ENCODE measurements around the gene CD6. TPM values are rescaled to one million over a fixed set of nuclear protein-coding genes. Genes with fewer than 3 reads are reported as not detected.
"Not testable (repeated sequence)": the region's sequence is repeated elsewhere in the genome, so short reads cannot be mapped to it uniquely, and the experiment has no call there.

CD6 gene
- total RNA-seq, 1 experiment from 2014 or later, result not detected

DNA sequence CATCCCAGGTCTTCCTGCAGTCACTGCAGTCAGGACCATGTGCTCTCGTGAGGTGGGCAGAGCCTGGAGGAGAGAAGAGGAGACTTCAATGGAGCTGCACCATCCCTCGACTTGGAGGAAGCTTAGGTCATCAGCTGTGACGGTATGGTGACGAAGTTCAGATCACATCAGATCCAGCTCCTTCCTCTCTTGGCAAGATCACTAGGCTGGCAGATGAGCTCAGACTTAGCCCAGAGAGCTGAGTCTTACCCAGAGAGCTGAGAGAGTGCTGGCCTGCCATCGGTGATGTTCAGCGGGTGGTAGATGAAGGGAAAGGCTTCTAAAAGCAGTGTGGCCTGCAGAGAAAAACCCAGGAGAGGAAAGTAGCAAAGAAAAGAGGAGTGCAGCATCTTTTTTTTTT, 17.7 kb upstream of the CD6 start:
- DNase-seq, result no peak
- Histone ChIP-seq H3K27ac (no peak overlapping the region), H3K36me3 (no peaks in the 10 kb centered on the region), H3K4me1 (no peaks in the 10 kb centered on the region), H3K9me3 (replicated peaks) (no peaks in the 10 kb centered on the region), H3K27me3 (0 out of 2 replicates have a peak, but pooled peaks cover 3% of the 10 kb centered on the region), H3K4me3 (no peak overlapping the region)

DNA sequence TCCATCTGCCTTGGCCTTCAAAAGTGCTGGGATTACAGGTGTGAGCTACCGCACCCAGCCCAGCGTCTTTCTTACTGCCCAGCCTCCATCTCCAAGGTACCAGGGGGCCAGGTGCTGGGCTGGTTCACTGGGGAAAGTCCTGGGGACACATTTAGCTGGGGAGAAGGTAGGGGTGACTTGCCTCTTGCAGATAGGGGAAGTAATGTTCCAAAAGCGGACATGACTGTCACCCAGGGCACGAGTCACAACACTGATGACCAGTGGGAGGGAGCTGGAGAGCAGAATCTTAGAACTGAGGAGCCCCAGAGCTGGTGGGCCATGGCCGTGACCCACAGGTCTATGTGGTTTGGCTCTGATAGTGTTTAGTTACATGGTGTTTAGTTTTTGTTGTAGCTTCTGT, 17.1 kb upstream of the CD6 start:
- H3K4me3 ChIP-seq, result no peak overlapping the region
- no peak overlapping the region for H3K27ac ChIP-seq
- no peak for DNase-seq
- no peaks in the 10 kb centered on the region for H3K9me3 ChIP-seq (replicated peaks)
- H3K36me3 ChIP-seq, result no peaks in the 10 kb centered on the region
- H3K27me3 ChIP-seq, result 0 out of 2 replicates have a peak, but pooled peaks cover 3% of the 10 kb centered on the region
- H3K4me1 ChIP-seq, result no peaks in the 10 kb centered on the region

DNA sequence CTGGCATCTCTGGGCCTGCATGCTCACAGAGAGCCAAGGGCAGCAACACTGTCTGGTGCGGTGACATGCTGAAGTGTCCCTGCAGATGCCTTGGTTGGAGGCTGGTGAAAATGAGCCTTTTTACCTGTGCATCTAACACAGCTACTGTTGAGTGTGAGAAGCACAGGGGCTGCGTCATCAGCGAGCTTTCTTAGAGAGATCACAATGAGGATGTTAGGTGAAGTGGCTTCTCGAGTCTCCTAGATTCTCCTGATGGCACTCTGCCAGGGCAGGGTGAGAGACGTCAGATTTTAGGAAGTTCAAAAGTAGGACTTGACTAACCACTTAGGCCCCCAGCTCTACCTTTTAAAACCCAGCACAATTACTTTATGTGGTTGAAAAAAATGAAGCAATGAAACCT, 15.9 kb upstream of the CD6 start:
- H3K27ac ChIP-seq, result no peak overlapping the region
- 0 out of 2 replicates have a peak, but pooled peaks cover 3% of the 10 kb centered on the region for H3K27me3 ChIP-seq
- no peak for DNase-seq
- H3K4me3 ChIP-seq, result no peak overlapping the region
- H3K9me3 ChIP-seq (replicated peaks), result no peaks in the 10 kb centered on the region
- H3K36me3 ChIP-seq, result no peaks in the 10 kb centered on the region
- no peaks in the 10 kb centered on the region for H3K4me1 ChIP-seq

DNA sequence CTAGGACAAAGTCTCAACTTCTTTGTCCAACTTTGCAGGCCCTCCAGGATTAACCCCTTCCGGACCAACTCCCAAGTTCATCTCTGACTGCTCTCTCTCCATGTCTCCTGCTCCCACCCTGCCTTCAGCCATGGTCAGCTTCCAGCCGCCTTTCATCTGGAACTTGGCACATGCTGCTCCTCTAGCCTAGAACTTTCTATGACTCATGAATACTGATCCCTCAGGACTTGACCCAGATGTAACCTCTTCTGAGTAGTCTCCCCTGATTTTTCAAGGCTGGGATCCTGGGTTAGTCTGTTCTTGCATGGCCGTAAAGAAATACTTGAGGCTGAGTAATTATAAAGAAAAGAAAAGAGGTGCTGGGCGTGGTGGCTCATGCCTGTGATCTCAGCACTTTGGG, 14.3 kb upstream of the CD6 start:
- no peak for DNase-seq
- Histone ChIP-seq H3K4me3 (no peak overlapping the region), H3K4me1 (no peaks in the 10 kb centered on the region), H3K27ac (no peak overlapping the region), H3K9me3 (replicated peaks) (no peaks in the 10 kb centered on the region), H3K36me3 (no peaks in the 10 kb centered on the region), H3K27me3 (0 out of 2 replicates have a peak, but pooled peaks cover 3% of the 10 kb centered on the region)

DNA sequence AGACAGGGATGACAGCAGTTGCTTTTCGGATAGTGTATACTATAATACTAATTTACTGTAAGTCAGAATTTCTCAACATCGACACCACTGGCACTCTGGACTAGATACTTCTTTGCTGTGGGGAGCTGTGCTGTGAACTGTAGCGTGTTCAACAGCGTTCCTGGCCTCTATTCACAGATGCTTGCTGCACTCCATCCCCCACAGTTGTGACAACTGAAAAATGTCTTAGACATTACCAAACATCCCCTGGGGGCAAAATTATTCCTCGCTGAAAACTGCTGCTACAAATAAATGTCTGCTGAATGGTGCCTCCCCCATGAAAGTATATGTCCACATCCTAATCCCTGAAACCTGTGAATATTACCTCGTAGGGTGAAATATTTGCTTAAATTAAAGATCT, 12.0 kb upstream of the CD6 start:
- no peaks in the 10 kb centered on the region for H3K4me1 ChIP-seq
- 0 out of 2 replicates have a peak, but pooled peaks cover 3% of the 10 kb centered on the region for H3K27me3 ChIP-seq
- DNase-seq, result no peak
- H3K27ac ChIP-seq, result no peak overlapping the region
- no peaks in the 10 kb centered on the region for H3K36me3 ChIP-seq
- no peak overlapping the region for H3K4me3 ChIP-seq
- H3K9me3 ChIP-seq (replicated peaks), result no peaks in the 10 kb centered on the region

DNA sequence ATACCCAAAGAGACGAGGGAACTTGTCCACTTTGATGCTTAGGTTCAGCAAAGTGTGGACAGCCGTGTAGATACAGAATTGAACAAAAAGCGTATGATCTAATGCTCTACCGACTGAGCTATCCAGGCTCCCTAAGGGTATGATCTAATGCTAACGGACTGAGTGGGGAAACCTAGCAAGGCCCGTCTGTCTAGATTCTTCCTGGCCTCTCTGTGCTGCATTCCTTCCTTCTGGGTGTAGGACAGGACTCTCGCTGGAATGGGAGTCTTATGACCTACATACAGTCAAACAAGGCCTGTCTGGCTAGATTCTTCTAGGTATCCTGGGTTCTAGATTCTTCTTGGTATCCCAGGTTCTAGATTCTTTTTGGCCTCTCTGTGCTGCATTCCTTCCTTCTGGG, 11.1 kb upstream of the CD6 start:
- DNase-seq, result no peak
- H3K4me3 ChIP-seq, result no peak overlapping the region
- 0 out of 2 replicates have a peak, but pooled peaks cover 3% of the 10 kb centered on the region for H3K27me3 ChIP-seq
- H3K9me3 ChIP-seq (replicated peaks), result no peaks in the 10 kb centered on the region
- H3K4me1 ChIP-seq, result no peaks in the 10 kb centered on the region
- H3K27ac ChIP-seq, result no peak overlapping the region
- no peaks in the 10 kb centered on the region for H3K36me3 ChIP-seq

DNA sequence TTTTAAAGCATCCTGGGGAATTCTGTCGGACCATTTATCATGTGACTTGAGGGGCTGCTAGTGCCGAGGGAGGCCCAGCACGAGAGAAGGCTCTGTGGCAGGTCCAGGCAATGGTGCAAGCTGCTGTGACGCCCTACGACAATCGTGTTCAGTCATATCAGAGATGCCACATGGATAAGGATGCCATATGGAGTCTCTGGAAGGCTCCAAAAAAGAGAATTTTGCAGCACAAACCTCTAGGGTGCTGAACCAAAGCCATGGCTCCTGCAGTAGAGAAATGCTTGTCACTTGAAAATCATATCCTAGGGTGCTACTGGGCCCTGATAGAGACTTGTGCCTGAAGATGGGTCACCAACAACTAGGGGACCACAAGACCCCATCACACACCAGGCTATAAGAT, 6.7 kb upstream of the CD6 start:
- H3K9me3 ChIP-seq (replicated peaks), result no peaks in the 10 kb centered on the region

DNA sequence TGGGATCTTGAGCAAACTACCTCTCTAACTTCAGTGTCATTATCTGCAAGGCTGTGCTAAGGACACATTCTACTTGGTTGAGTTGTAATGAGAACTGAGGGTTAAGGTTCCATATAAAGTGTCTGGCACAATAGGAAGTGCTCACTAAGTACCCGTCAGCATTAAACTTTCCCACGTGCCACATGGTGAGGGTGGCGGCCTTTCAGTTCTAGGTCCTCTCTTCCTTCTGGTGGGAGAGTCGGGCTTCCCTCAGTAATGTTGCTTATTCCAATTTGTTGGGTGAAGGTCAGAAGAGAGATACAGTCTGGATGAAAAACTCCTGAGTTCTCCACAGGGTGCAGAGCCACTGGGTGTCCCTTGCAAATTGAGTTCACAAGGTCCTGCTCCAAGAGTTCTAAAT, 4.6 kb upstream of the CD6 start:
- H3K27me3 ChIP-seq, result no peaks in the 10 kb centered on the region
- no peak overlapping the region for H3K4me3 ChIP-seq
- H3K27ac ChIP-seq, result no peak overlapping the region
- no peak for DNase-seq
- no peaks in the 10 kb centered on the region for H3K4me1 ChIP-seq
- no peaks in the 10 kb centered on the region for H3K36me3 ChIP-seq
- no peaks in the 10 kb centered on the region for H3K9me3 ChIP-seq (replicated peaks)

More for the DNA sequence above, 6.7 kb upstream of the CD6 start:
- no peak for DNase-seq
- Histone ChIP-seq H3K4me1 (no peaks in the 10 kb centered on the region), H3K36me3 (no peaks in the 10 kb centered on the region), H3K4me3 (no peak overlapping the region), H3K27me3 (no peaks in the 10 kb centered on the region), H3K27ac (no peak overlapping the region)

DNA sequence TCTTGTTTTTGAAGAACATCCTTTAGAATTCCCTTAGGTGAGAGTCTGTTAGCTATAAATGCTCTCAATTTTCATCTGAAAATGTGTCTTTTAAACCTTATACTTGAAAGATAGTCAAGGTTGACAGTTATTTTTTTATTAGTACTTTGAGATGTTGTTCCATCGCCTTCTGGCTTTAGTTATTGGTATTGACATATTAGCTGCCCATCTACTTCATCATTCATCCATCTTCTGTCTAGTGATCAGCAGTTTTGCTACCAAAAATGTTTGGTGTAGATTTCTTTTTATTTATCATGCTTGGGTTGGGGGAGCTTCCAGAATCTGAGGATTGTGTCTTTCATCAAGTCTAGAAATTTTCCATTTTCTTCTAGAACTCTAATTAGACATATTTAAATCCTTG, 3.3 kb upstream of the CD6 start:
- Histone ChIP-seq H3K9me3 (replicated peaks) (no peaks in the 10 kb centered on the region), H3K4me1 (no peaks in the 10 kb centered on the region), H3K27ac (no peak overlapping the region), H3K36me3 (no peaks in the 10 kb centered on the region), H3K4me3 (no peak overlapping the region), H3K27me3 (no peaks in the 10 kb centered on the region)
- DNase-seq, result no peak

DNA sequence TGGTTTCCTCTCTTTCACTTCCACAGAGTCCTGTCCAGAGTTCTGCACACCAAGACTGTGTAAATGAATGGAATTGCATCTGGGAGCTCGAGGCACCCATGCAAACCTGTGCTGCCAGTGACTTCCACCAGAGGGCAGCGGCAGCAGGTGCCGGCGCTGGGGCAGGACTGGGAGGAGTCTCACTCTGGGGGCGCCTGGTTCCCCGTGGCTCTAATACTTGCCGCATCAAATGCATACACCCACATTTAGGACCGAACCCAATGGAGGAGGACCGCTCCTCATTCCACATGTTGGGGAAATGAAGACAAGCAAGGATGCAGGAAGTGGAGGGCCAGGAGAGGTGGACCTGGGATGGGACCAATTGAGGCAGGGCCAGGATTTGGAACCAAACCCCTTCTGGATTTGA, 1.1 kb upstream of the CD6 start:
- Histone ChIP-seq H3K36me3 (no peaks in the 10 kb centered on the region), H3K9me3 (replicated peaks) (no peaks in the 10 kb centered on the region), H3K4me1 (peaks cover 3% of the 10 kb centered on the region; the same call in 1 of the 2 replicates), H3K27me3 (0 out of 2 replicates have a peak, but pooled peaks cover 2% of the 10 kb centered on the region), H3K4me3 (no peak overlapping the region), H3K27ac (no peak overlapping the region)
- DNase-seq, result peak; percentile 36 to 55

DNA sequence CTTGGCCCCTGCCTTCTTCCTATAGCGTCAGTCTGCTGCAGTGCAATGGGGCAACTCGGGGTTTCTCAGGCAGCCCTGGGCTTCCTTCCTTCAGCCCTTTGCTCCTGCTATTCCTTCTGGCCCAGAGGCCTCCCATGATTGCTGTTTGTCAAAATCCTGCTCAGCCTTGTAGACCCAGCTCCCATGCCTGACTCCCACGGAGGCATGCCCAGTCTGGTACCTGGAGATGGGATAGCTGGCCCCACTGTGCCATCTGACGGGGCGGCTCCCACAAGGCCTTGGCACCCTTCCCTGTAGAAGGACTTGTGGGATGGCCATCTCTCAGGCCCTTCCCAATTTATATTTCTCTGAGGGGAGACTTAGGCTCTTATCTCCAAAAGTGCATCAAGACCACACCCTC, 590 bp upstream of the CD6 start:
- Histone ChIP-seq H3K27ac (no peak overlapping the region), H3K4me3 (no peak overlapping the region), H3K4me1 (peaks cover 3% of the 10 kb centered on the region; the same call in 1 of the 2 replicates), H3K27me3 (0 out of 2 replicates have a peak, but pooled peaks cover 2% of the 10 kb centered on the region), H3K36me3 (no peaks in the 10 kb centered on the region), H3K9me3 (replicated peaks) (no peaks in the 10 kb centered on the region)
- DNase-seq, result no peak

DNA sequence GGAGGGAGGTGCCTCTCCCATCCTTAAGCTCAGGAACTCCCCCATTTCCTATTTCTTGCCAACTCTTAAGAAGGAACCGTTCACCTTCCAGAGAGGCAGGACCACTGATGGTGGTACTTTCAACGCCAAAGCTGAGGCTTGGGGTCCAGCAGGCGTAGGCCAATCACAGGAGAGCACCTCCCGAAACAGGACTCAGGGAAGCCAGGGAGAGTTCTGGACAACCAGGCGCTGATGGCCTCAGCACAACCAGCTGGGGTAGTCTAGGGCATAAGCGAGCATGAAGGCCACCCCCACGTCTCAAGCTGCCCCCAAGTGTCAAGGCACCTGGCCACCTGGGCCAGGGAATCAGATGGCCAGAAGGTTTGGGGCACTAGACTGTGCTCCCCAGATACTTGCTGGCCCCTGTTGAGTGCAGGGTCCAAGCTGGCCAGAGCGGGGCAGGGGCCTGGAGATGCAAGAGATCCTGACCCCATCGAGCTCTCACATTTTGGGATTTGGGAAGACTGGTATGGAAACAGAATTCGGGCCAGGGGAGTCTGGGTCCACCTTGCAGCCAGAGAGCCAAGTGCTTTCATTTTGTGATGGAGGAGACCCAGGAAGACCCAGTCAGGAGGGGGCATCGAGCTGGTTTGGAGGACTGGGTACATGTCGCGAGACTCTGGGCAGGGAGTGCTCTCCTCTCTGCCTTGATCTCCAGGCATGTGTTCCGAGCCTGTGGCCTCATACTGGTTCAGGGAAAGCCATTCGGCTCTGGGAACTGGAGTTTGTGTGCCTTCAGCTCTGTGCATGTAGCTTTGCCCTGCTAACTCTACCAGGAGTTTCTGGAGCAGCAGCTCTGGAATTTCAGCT, 926 bp downstream of the CD6 start:
- Histone ChIP-seq H3K4me1 (peaks cover 3% of the 10 kb centered on the region; the same call in 1 of the 2 replicates), H3K4me3 (no peak overlapping the region), H3K27ac (no peak overlapping the region), H3K27me3 (0 out of 2 replicates have a peak, but pooled peaks cover 2% of the 10 kb centered on the region), H3K36me3 (no peaks in the 10 kb centered on the region), H3K9me3 (replicated peaks) (no peaks in the 10 kb centered on the region)
- no peak for DNase-seq

DNA sequence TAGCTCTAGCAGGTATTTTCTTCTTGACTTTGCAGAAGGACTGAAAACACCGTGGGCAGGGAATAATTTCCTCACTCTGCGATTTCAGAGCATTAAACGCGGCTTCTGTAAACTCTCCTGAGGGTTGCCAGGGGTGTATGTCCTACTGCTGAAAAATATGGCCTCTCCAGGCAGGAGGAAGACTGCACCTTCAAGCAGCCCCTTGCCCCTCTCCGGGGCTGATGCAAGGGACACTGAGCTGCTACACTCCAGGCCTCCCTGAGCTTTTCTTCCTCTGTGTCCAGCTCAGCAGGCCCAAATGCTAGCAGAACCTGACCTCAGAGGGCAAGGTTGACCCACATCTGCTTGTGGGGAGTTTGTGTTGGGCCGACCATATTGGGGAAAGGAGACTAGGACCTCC, 2.2 kb downstream of the CD6 start:
- H3K36me3 ChIP-seq, result no peaks in the 10 kb centered on the region
- H3K4me3 ChIP-seq, result no peak overlapping the region
- no peak for DNase-seq
- no peaks in the 10 kb centered on the region for H3K9me3 ChIP-seq (replicated peaks)
- no peak overlapping the region for H3K27ac ChIP-seq
- peaks cover 6% of the 10 kb centered on the region for H3K4me1 ChIP-seq
- H3K27me3 ChIP-seq, result 0 out of 2 replicates have a peak, but pooled peaks cover 2% of the 10 kb centered on the region

DNA sequence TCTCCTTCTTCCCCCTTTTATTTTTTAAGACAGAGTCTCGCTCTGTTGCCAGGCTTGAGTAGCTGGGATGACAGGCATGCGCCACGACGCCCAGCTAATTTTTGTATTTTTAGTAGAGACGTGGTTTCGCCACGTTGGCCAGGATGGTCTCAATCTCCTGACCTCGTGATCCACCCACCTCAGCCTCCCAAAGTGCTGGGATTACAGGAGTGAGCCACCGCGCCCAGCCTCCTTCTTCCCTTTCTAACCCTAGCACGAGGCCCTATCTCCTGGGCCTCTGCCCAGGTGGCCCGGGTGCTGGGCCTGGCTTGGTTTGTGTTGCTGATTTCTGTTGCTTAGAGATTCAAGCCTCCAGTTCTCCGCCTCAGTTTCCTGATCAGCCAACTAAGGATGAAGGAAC, 2.8 kb downstream of the CD6 start:
- H3K4me3 ChIP-seq; H3K36me3 ChIP-seq; DNase-seq; H3K9me3 ChIP-seq (replicated peaks); H3K27ac ChIP-seq; H3K27me3 ChIP-seq: not testable (repeated sequence)
- peaks cover 11% of the 10 kb centered on the region for H3K4me1 ChIP-seq

DNA sequence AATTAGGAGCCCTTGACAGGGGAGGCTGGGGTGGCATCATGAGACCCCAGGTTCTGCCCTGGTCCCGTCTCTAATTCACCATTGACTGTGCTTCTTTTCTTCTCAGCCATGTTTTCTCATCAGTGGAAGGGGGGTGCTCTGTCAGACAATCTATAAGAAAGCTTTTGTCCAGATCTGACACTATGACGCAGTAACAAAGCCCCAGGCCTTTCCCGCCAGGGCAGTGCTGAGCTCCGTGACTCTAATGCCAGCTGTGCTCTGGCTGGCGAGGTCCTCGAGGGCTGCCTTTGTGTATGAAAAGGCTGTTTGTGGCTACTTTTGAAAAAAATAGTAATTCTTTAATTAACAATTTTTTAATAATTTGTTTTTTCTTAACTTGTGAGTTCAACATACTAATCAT, 3.2 kb downstream of the CD6 start:
- 0 out of 2 replicates have a peak, but pooled peaks cover 2% of the 10 kb centered on the region for H3K27me3 ChIP-seq
- H3K36me3 ChIP-seq, result no peaks in the 10 kb centered on the region
- H3K4me1 ChIP-seq, result peaks cover 14% of the 10 kb centered on the region
- no peaks in the 10 kb centered on the region for H3K9me3 ChIP-seq (replicated peaks)
- no peak overlapping the region for H3K27ac ChIP-seq
- no peak overlapping the region for H3K4me3 ChIP-seq
- peak; percentile 35 to 60 for DNase-seq
